HG02884 (cell line): ENCODE results near the gene SORT1.
"Not testable (repeated sequence)": the region's sequence is repeated elsewhere in the genome, so short reads cannot be mapped to it uniquely, and the experiment has no call there.

Source experiments
- ATAC-seq: cut with Tn5 transposase; IDR thresholded peaks from one replicate; pipeline ENCODE4 v1.9.1; 2021; ENCODE audit warnings: mild to moderate bottlenecking, moderate library complexity; ENCODE audit not compliant: unreplicated experiment

The SORT1 gene

DNA sequence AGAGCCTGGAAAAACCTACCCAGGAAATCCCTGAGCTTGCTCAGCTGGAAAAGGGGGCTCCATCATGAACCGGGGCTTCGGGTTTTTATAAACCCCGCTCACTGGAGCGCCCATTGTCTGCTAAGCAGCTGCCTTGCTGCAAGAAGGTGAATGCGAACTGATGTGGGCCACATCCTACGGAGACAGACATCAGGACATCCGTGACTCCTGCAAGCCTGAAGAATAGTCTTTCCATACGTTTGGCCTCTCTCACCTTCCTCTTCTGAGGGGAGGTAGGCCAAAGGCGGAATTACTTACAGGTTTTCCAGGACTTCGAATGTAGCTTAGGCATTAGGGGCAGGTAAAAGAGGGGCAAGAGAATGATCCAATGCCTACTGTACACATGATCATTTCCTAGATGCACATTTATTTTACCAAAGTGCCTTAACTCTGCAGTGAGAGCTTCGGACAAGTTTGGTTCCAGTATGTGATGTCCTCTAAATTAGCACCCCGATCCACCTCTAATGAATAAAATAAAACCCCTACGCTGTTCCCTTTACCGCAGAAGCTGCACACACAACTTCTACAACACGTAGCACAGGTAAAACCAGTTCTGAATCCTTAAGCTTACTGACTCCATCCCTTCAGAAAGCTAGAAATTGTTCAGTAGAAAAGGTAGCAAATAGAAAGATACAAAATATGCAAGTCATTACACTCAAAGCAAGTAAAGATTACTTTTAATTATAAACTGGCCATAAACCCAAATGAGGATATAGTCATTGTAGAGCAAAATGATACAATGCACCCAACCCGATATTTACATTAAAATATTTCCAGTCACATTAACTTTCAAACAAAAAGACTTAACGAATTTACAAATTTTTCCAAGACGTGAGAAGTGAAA is 866 bp upstream of the SORT1 start:
- ATAC-seq: no peak

DNA sequence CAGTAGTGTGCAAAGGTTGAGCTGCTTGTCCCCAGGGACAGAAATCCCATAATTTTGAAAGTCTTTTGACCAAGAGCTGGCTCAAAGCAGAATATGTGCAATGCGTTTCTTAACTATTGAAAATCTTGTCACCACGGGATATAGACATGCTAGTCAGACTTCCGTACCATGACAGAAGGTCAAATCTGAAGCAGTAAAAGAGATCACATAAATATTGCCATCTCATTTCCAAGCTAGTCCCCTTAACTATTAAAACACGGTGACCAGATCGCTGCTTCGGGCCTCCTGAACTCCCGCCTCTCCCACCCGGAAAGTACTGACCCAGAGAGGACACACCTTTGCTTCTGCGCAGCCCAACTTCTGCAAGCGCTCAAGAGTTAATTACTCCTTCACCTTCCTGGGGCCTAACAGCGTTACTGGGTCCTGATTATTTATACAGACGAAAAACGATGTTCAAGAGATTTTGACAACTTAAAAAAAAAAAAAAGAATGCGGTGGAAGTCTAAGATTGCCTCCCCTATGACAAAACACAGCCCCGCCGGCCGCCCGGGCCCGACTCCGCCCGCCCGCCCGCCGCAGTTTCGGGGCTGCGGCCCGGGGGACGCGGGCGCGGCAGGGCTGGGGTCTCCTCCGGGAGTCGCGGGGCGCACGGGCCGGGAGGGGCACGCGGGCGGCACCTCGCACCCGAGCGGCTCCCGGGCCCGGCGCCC is 692 bp downstream of the SORT1 start:
- no peak for ATAC-seq

DNA sequence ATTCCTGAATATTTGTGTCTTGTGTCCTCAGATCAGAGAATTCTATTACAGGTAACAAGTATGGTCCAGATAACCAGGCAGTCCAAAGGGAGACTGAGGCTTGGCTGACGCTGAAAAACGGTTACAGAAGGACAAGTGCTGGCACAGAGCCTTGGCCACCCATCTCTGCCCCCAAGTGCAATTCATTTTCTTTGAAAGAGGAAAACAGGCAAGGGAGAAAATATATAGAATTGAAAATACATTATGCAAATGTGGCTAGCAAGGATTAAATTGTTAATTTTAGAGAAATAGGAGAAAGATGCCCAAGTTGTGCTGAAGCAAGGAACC is 1.2 kb downstream of the SORT1 start:
- no peak for ATAC-seq

DNA sequence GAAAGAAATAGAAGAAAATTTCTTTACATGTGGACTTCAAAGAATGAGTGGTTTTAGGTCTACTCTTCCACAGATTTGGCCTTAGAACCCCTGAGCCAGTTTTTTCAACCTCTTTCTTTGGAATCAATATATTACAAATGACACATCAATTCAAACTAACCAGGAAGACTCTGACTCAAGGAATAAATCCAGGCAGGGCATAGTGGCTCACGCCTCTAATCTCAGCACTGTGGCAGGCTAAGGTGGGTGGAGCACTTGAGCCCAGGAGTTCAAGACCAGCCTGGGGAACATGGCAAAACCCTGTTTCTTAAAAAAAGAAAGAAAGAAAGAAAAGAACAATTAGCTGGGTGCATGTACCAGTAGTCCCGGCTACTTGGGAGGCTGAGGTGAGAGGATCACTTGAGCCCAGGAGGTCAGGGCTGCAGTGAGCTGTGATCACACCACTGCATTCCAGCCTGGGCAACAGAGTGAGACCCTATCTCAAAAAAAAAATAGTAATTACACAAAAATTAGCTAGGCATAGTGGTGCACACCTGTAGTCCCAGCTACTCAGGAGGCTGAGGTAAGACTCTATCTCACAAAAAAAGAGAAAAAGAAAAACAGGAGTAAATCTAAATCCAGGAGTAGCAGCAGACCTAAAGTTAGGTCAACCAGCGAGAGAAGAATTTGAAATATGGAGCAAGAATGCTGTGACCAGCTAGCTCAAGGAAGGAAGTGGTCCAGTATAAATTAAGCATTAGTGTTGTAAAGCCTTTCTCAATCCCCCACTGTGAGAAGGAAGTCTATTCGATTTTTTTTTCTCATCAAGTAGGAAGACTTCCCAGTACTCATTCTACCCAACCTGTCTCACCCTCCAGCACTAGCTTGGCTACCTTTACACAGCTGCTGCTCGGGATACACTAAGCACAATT is 1.9 kb downstream of the SORT1 start:
- ATAC-seq: no peak

DNA sequence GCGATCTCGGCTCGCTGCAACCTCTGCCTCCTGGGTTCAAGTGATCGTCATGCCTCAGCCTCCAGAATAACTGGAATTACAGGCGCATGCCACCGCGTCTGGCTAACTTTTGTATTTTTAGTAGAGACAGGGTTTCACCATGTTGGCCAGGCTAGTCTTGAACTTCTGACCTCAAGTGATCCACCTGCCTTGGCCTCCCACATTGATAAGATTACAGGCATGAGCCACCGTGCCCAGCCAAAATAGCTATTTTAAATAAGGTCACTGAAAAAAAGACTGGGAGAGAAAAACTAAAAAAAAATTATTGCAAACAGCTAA is 2.5 kb downstream of the SORT1 start:
- ATAC-seq: not testable (repeated sequence)

DNA sequence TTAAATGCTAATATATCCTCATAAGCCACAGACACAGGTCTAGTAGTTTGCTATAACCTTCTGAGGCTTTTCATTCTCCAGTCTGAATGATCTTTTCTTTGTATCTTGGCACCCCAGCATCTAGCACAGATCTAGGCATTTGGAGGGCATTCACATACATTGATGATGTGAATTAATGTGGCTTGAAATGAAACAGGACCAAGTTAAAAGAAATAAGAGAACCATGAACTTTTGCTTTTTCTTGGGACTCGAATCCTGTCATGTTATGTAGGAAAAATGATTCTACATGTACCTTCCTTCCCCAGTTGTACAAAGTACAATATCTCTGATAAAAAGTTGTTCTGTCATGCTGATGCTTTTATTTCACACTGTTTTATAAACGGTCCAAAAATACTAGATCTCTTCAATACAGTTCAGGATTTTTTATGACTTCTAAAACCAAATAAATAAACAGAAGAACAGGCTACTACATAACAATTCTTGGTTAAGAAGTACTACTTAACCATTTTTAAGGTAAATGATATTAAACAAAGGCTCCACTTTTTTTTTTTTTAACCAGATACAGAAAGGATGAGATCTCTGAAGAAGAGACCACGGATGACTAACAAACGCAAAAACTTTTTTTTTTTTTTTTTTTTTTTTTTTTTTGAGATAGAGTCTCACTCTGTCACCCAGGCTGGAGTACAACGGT is 3.0 kb downstream of the SORT1 start:
- no peak for ATAC-seq

DNA sequence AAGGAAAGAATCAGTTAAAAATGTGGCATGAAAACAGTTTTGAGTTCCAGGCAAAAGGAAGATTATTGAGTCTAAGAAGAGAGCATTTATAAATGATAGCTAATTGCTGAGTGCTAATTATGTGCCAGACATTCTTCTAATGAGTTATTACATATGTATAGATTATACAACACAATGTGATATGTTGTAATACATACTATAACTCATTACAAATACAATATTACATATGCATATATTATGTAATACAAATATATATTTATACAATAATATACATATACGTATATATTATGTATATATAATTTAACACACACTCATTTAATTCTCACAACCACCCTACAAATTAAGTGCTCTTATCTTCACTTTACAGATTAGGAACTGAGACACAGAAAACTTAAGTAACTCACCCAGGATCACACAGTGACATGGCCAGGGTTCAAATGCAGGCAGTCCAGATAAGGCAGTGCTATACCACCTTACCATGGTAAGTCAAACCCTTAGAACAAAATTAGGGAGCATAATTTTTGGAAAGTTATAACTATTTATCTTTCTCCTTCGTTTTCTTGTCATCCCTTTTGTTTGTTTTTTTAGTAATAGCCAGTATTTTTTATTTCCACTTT is 4.0 kb downstream of the SORT1 start:
- no peak for ATAC-seq

DNA sequence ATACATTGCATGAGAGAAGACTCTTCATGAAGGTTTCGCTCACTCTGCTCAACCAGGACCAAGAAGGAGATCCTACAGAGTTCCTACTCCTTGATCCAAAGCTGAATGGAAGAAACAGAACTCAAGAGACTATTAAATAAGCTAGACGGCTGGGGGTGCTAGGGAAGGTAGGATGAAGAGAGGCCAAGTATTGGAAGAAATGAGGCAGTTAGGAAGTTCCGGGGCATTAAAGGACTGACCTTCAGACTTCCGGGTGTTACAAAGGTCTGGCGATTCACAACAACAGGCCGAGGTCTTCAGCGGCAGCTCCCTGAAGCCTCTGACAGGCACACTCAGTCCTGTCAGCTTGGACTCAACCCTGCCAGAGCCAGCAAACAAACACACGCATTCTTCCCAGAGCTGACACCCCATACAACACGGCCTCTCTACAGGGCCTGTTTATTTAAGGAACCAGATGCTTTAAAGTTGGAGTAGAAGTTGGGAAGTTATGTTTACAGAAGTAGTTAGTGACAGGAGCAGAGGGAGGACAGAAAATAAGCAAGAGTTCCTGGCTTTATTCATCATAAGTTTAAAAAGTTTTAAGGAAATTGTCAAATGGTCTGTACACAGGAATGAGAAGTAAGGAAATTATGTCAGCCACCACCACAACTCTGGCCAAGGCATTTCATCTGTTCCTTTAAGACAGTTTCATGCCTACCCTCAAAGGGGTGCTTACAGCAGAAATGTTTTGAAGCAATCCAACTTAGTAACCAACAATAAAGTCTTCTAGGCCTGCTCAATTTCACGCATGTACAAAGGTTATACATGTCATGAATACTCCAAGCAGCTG is 4.7 kb downstream of the SORT1 start:
- ATAC-seq: no peak

DNA sequence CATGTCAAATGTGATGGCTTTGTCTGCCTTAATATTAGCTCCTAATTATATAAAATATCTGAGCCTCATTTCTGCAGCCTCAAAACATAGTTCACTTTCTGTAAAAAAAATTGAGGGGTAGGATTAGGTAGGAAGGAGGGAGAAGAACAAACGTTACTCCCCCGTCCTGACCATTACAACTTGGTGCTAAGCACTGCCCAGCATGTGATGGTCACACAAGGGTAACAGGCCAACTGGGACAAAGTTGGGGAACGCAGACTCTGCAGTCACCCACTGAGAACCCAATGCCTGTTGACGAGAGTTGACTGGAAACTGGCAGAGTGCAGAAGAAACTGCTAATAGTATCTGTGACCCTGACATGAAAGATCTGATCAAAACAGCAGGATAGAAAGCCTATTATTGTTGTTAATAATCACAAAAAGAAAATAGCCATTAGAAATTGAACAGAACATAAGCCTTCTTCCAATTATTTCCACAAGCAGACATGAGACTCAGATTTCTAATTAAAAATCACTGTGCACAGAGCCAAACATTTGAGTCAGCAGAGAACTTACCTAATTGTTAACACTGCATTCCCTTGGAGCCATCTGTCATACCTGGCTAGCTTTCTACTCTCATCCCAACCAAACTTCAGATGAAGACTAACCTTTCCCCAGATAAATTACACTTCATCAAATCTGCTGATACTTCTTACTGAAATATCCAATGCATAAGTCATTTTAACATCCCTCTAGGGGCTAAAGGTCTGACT is 5.5 kb downstream of the SORT1 start:
- no peak for ATAC-seq

DNA sequence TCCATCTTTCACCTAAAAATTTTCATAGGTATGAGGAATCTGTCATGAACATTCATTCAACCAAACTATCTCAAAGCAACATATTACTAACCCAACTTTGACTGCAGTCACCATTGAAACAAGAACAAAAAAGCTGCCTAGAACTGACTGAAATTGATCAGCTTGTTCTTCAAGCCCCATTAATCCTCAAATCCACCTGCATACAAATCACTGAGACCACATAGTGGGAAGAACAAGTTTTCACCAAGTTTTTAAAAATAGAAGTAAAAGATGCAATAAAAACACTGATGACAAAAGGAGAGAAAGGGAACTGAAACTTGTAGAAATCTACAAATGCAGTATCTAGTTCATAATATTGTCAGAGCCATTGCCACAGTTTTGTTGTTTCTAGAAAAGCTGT is 6.1 kb downstream of the SORT1 start:
- peak; percentile 91 for ATAC-seq

DNA sequence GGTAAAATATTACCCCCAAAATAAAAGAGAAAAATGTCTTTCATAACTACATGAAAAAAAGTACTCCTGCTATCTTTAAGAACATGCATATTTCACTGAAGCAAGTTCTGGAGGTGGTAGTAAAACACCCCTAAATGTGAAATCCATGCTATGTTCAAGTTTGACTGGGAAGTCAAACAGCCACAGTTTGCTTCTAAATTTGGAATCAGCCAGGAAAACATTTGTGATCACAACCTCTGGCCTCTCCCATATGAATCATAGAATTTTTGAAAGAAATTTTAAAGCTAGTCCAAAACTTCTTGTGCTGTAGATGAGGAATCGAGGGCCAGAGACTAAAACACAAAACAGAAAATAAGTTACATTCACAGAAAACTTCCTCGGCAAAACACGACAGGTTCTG is 6.6 kb downstream of the SORT1 start:
- ATAC-seq: no peak

DNA sequence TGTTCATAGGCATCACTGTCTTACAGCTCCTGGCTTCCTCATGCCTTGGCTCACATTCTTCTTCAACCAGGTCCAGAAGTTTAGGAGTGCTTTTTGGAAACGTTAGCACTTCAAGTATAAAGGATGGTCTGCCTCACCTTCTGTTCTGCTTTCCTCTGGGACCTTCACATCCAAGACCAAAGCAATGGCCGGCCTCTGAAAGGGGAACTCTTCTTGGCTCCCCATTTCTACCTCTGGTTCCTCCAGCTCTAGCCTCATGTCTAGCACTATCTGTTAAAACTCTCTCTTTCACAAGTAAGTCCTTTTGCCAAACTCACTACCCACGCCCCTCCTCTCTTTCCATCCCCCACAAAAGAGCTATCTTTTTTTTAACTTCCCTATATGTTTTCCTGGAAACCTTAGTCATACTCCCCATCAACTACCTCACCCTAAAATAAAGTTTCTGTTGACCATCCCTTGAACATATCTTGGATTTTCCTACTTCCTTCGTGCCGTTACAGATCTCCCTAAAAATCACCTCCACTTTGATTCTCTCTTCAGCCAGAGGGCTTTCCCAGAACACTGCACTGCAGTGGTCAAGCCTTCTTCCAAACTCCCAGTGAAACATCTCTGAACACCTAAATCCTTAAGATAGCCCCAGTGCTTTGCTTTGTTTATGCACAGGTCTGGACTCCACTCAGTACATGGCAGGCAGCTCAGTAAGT is 7.9 kb downstream of the SORT1 start:
- ATAC-seq: no peak

DNA sequence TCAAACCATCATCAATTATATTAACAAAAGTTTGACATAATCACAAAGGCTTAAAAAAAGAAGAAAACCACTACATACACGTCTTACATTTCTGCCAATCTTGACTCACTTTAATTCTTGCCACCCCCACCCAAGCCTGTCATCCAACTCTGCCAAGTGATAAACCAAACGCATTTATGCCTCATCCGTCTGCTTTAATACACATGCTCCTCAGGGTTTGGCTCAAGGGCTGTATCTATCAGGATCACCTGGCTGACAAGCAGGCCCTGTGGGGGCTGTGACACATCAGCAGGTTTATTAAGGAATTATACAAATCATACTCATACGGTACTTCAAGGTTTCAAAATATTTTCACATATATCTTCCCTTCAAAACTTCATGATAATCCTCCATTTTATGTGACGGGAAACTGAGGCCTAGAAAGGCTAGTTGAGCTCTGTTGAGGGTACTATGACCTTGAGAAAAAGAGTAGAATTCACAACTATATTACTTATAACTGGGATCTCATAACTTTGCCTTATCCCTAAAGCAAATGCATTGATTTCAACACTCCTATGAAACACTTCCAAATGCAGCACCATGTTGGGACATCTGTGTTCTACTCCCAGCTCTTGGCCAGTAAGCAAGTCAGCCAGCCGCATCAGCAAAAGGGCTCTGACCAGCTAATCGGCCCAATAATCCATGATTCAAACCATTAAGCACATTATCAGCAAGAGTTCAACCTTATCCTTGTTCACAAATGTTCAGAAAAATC is 8.7 kb downstream of the SORT1 start:
- no peak for ATAC-seq

DNA sequence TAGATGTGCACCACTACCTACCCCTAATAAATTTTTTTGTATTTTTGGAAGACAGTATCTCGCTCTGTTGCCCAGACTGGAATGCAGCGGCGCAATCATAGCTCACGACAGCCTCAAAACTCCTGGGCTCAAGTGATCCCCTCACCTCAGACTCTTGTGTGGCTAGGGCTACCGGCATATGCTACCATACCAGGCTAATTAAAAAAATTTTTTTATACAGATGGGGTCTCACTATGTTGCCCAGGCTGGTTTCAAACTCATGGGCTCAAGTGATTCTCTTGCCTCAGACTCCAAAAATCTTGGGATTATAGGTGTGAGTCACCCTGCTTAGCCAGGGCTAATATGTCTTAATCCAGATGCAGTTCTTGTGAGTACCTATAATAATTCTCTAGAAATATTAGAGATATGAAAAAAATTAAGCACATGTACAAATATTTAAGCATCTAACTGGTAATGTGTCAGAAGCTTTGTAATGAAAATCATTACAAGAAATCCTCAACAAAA is 9.5 kb downstream of the SORT1 start:
- no peak for ATAC-seq

DNA sequence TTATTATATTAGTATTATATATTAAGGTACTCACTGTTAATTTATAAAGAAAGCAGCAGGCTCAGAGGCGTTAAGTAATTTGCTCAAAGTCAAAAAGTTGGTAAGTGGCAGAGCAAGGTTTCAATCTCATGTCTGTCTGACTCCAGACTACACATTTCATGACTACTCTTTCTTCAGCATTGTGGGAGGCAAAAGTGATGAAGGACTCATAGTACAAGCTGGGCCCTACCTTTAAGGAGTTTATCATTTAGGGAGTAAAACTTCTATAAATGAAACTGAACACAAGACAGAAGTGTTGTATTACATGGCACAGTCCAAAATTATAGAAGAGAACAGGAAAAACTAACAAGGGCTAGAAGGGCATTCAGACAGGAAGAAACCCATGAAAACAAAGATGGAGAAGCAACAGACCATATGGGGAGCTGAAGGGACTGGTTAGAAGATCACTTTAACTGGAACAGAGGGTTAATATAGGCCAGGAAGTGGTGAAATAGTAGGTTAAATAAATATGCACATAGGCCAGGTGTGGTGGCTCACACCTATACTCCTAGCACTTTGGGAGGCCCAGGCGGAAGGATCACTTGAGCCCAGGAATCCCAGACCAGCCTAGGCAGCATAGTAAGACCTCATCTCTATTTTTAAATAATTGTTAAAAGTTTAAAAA is 11.5 kb downstream of the SORT1 start:
- no peak for ATAC-seq

DNA sequence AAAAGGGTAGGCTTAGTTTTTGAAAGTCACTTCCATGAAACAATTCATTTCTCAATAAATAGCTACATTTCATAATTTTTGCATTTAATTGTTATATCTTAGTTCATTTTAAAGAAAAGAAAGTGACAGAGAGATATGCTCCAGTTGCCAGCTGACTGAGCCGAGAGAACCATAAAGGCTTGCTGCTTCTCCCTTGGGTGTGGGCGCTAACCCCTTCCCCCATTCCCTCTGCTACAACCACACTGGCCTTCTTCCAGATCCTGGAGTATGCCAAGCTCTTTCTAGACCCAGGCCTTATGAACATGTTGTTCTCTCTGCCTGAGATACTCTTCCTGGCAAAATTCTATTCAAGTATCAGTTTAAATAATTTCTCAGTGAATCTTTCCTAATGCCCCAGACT is 12.3 kb downstream of the SORT1 start:
- no peak for ATAC-seq

DNA sequence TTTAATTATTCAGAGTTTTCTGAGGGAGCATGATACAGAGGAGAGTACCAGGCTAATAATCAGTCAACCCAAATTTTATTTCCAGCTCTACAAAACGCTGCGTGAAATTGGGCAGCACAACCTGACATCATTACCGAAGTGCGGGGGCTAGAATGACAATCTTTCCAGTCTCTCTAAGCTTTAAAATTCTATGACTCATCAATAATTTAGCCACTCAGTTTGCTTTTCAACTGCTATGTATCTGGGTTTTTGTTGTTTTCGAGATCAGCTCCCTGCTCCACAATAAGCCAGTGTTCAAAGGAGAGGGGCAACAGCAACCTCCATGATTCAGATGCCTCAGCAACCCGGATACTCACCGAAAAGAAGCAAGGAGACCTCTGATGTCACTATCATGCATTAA is 13.9 kb downstream of the SORT1 start:
- no peak for ATAC-seq
